Measurements from ENCODE around the gene DSN1. TPM values are rescaled to one million over a fixed set of nuclear protein-coding genes. Genes with fewer than 3 reads are reported as not detected.
A peak's percentile ranks its signal among the peaks of the same experiment; 100 is the strongest.

The DSN1 gene
- total RNA-seq, 2 experiments from 2014 or later: 32.2 to 32.4 TPM

DNA sequence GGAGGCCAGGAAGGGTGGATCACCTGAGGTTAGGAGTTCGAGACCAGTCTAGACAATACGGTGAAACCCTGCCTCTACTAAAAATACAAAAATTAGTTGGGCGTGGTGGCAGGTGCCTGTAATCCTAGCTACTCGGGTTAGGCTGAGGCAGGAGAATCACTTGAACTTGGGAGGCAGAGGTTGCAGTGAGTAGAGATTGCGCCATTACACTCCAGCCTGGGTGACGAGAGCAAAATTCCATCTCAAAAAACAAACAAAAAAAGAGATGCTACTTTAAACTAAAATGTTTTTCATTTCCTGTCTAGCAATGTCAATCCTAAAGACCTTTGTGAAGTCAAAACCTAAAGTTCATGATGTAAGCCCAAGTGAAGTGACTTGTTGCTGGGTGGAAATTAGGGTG lies 12.9 kb downstream of the DSN1 start:
- Mint-ChIP-seq H3K27me3 (no peaks in the 10 kb centered on the region), H3K9me3 (no peaks in the 10 kb centered on the region), H3K4me1 (peaks cover 7% of the 10 kb centered on the region), H3K36me3 (peaks cover 22% of the 10 kb centered on the region), H3K27ac (peak overlapping the region; percentile 8), H3K4me3 (no peak overlapping the region)
- ATAC-seq (ENCODE audit: low read depth) (no peak), DNase-seq (no peak)
- POLR2A ChIA-PET: no interaction called here

DNA sequence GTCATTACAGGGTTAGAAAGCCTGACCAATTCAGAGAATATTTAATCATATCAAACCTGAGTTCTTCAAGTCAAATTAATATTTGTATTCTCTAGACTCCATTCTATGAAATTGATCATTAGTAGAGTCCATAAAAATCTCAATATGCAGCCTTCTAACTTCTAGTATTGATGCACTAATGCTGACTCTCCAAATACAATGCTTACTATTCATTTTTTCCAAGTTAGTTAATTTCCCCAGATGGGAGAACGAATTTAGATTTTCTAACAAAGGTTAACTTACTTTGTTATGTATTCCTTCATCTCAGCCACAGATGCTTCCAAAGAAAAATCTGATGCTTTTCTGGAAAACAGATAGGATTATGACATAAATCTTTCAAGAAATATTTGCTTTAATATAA lies 15.3 kb downstream of the DSN1 start:
- H3K4me1 Mint-ChIP-seq: peaks cover 9% of the 10 kb centered on the region
- ATAC-seq (ENCODE audit: low read depth) (no peak), DNase-seq (no peak)
- POLR2A ChIA-PET: no interaction called here
- no peaks in the 10 kb centered on the region for H3K27me3 Mint-ChIP-seq
- no peak overlapping the region for H3K27ac Mint-ChIP-seq
- H3K4me3 Mint-ChIP-seq: no peak overlapping the region
- peaks cover 24% of the 10 kb centered on the region for H3K36me3 Mint-ChIP-seq
- H3K9me3 Mint-ChIP-seq: no peaks in the 10 kb centered on the region

DNA sequence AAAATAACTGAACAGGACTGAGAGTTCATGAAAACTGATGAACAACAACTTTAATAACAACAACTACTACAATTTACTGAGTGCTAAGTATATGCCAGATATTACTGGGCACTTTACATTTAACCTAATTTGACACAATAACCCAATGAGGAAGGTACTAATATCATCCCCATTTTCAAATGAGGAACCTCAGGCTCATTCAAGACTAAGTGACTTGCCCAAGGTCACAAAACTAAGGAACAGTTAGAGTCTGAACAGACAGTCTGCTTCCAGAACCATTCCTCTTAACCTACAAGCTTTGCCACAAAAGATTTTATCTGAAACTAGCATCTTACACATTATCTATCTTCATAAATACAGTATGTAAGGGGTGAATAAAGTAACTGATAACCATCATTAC lies 17.1 kb downstream of the DSN1 start:
- Mint-ChIP-seq H3K4me3 (no peak overlapping the region), H3K27ac (no peak overlapping the region), H3K9me3 (no peaks in the 10 kb centered on the region), H3K27me3 (no peaks in the 10 kb centered on the region), H3K4me1 (peaks cover 9% of the 10 kb centered on the region), H3K36me3 (peaks cover 31% of the 10 kb centered on the region)
- POLR2A ChIA-PET: no interaction called here
- DNase-seq: no peak
- no peak for ATAC-seq (ENCODE audit: low read depth)

DNA sequence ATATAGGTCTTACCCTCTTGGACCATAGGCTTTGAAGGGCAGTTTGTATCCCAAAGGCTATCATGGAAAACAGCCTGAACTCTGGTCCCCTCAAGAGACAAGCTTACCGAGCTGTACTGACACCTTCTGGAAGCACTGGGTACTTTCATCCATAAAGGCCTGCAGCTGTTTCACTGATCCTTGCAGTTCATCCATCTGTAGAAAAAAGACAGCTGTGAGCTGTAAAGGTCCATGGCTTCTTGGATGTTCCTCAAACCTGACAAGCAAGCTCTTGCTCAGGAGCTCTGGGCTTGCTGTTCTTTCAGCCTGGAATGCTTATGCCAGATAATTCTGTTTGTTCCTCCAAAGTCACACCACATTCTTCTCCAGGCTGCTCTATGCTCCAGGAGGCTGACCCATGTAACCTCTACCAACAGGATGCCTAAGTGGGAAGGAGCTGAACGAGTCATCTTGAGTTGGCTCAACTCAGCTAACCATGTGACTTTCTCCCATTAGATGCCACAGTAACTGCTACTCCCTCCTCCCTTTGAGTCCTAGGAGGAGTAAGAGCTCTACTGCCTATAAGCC lies 18.8 kb downstream of the DSN1 start:
- POLR2A ChIA-PET: interaction anchor here (0.8 to 1.7 kb wide), 4 partner anchors 109 to 145 kb away, joined by 3 to 8 read pairs (median 3); no protein-coding TSS in a partner anchor
- H3K4me1 Mint-ChIP-seq: peaks cover 7% of the 10 kb centered on the region
- H3K36me3 Mint-ChIP-seq: peaks cover 33% of the 10 kb centered on the region
- ATAC-seq (ENCODE audit: low read depth) (peak; percentile 68), DNase-seq (peak; percentile 16)
- H3K27me3 Mint-ChIP-seq: no peaks in the 10 kb centered on the region
- H3K27ac Mint-ChIP-seq: no peak overlapping the region
- no peaks in the 10 kb centered on the region for H3K9me3 Mint-ChIP-seq
- no peak overlapping the region for H3K4me3 Mint-ChIP-seq

DNA sequence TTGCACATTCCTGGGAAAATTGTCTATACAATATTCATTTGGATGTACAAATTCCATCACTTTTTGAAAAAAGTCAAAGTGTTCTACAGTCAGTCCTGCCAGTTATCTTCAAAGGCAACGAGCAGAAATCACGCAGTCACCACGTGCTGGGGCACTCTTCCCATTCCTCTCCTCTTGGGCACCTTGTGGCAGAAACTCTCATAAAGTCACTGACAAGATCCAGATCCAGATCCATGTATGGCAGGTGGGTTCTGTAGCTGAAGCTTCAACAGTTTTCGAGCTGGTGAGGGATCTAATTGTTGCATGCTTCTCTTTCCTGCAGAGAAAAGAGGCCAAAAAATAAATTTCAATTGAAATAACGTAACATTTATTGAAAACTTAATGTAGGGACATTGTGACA lies 21.0 kb downstream of the DSN1 start:
- no peak overlapping the region for H3K27ac Mint-ChIP-seq
- H3K4me1 Mint-ChIP-seq: peaks cover 4% of the 10 kb centered on the region
- no peaks in the 10 kb centered on the region for H3K27me3 Mint-ChIP-seq
- no peak overlapping the region for H3K4me3 Mint-ChIP-seq
- no peaks in the 10 kb centered on the region for H3K9me3 Mint-ChIP-seq
- H3K36me3 Mint-ChIP-seq: peaks cover 32% of the 10 kb centered on the region
- POLR2A ChIA-PET: no interaction called here
- DNase-seq (no peak), ATAC-seq (ENCODE audit: low read depth) (no peak)

DNA sequence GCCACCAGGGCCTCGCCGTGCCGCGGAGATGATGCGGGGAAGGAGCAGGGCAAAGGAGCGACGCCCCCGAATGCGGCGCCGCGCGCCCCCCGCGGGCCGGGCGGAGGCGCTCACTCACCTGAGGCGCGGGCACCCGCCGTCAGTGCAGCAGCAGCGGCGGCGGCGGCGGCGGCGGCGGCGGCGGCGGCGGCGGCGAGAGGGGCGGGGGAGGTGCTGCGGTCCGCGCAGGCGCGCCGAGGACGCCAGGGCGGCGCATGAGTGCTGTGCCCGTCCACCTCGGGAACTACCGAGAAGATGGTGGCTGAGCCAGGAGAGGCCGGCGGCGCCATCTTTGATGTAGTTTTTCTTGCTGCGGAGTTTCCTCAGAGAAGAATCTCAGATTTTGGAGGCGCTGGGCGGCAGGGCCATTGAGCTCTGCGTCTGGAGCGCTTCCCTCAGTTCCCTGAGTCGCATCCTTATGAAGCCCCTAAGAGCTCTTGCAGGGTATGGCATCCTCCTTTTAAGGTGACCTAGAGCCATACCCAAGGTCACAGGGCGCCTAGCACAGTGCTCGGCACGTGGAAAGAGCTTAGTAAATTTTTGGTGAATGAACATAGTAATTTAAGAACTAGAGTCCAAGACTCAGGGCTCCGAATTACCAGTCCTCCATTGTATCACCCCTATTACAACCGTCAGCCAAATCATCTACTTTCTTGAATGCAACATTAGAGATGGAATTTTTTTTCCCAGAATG lies 27.5 kb downstream of the DSN1 start, which contains the start of gene NDRG3:
NDRG3 (minus strand) TSS at position 164 of the 733 bp plus-strand sequence. CDS start 24,355 bp downstream, outside the sequence.
- H3K4me1 Mint-ChIP-seq: peaks cover 20% of the 10 kb centered on the region
- H3K36me3 Mint-ChIP-seq: peaks cover 10% of the 10 kb centered on the region
- POLR2A ChIA-PET: interaction anchor here (0.5 to 2.6 kb wide), 9 partner anchors 10 to 951 kb away, joined by 3 to 19 read pairs (median 4); no protein-coding TSS in a partner anchor
- no peaks in the 10 kb centered on the region for H3K9me3 Mint-ChIP-seq
- H3K4me3 Mint-ChIP-seq: peak within 1 kb of the TSS; percentile 93
- DNase-seq: peak; percentile 92
- H3K27me3 Mint-ChIP-seq: no peaks in the 10 kb centered on the region
- ATAC-seq (ENCODE audit: low read depth): peak; percentile 100
- peak within 1 kb of the TSS; percentile 88 for H3K27ac Mint-ChIP-seq

DNA sequence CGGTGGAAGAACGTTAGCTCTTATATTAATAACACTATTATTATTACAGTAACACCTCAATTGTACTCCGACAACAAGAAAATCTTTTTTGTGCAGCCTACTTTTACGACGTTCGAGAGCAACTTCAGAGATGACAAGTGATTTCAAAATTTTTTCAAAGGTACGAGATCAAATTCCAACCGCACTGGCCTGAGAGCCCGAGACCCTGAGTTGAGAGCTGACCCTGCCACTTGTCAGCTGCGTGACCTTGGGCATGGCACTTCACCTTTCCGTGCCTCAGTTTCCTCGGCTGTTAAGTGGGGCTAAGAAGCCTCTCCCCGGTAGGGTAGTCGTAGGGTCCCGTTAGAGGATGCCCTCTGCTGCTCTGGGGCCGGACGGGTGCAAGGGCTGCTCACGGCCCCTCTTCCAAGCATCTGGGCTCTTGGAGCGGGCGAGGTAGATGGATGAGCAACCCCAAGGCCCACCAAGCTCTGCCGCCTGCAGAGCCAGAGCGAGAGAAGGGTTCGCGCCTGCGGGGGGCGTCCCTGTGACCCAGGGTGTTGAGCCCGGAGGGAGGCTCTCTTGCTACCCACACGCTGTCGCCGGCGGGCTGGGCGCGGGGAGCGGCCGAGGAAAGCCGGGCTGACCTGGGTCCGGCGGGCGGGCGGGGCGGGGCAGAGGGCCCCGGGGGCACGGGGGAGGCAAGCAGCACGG lies 28.2 kb downstream of the DSN1 start:
- Mint-ChIP-seq H3K36me3 (peaks cover 4% of the 10 kb centered on the region), H3K27me3 (no peaks in the 10 kb centered on the region), H3K4me1 (peaks cover 20% of the 10 kb centered on the region), H3K27ac (peak overlapping the region; percentile 88), H3K4me3 (peak overlapping the region; percentile 93), H3K9me3 (no peaks in the 10 kb centered on the region)
- POLR2A ChIA-PET: interaction anchor here (0.6 to 2.6 kb wide), 7 partner anchors 9 to 138 kb away, joined by 3 to 19 read pairs (median 6); no protein-coding TSS in a partner anchor
- no peak for ATAC-seq (ENCODE audit: low read depth)
- DNase-seq: no peak

DNA sequence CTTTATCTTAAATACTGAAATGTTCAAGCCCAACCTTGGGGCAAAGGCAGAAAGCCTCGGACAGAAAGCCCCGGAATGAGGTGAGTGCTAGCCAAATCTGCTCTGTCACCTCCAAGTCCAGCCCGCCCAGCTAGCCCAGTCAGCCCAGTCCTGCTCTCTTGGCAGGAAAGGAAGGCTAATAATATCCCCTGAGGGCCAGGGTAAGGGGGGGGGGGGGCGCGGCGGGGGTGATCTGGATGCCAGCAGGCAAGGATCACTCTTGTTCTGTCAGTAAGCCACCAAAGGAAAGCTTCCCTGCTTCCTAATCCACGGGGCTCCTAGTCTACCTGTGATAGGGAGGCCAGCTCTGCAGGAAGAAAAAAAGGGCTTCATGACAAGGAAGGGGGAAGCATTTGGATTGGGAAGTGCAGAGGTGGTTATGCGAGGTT lies 28.8 kb downstream of the DSN1 start:
- H3K36me3 Mint-ChIP-seq: peaks cover 4% of the 10 kb centered on the region

DNA sequence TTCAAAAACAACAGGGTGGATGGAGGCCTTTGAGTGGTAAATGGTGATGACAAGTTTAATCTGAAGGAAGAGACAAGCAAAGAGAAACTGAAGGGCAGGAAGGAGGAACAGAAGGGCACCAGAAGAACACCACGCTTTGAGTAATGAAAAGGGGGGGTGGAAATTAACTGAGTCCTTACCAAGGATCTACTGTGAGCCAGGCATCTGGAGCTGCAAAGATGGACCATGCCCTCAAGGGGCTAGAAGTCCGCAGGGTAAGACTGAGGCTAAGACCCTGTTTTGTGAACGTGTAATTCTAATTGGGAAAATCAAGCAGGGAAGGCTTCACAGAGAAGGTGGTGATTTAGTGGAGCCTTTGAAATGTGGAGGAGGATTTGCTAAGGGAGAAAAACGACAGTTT lies 29.3 kb downstream of the DSN1 start:
- POLR2A ChIA-PET: interaction anchor here (0.9 to 2.6 kb wide), 2 partner anchors 11 to 19 kb away, joined by 6 to 19 read pairs; no protein-coding TSS in a partner anchor
- Mint-ChIP-seq H3K27me3 (no peaks in the 10 kb centered on the region), H3K9me3 (no peaks in the 10 kb centered on the region), H3K36me3 (no peaks in the 10 kb centered on the region), H3K4me1 (peaks cover 20% of the 10 kb centered on the region), H3K4me3 (peak overlapping the region; percentile 93), H3K27ac (peak overlapping the region; percentile 65)
- no peak for ATAC-seq (ENCODE audit: low read depth)
- no peak for DNase-seq

More for the DNA sequence above, 28.8 kb downstream of the DSN1 start:
- no peak for DNase-seq
- no peaks in the 10 kb centered on the region for H3K27me3 Mint-ChIP-seq
- H3K27ac Mint-ChIP-seq: no peak overlapping the region
- H3K4me3 Mint-ChIP-seq: peak overlapping the region; percentile 93
- H3K4me1 Mint-ChIP-seq: peaks cover 20% of the 10 kb centered on the region
- ATAC-seq (ENCODE audit: low read depth): no peak
- H3K9me3 Mint-ChIP-seq: no peaks in the 10 kb centered on the region
- POLR2A ChIA-PET: interaction anchor here (0.7 to 2.6 kb wide), 4 partner anchors 9 to 138 kb away, joined by 5 to 19 read pairs (median 7); no protein-coding TSS in a partner anchor

DNA sequence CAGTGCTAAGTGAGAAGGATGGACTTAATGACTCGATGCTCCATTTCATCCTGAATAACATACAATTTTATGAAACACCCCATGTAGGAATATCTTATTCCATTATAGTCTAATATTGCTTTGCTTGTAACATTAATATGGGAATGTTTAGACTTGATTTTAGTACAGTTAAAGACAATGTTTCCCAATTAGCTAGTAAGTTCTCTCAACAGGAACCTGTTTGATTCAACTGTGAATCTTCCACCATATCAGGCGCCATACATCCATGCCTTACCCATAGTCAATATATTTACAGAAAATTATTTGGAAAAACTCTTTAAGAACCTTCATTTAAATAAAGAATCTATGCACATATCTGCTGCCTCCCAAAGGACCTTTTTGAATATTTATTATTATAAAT lies 31.0 kb downstream of the DSN1 start:
- Mint-ChIP-seq H3K36me3 (no peaks in the 10 kb centered on the region), H3K27me3 (no peaks in the 10 kb centered on the region), H3K4me3 (no peak overlapping the region), H3K4me1 (peaks cover 20% of the 10 kb centered on the region), H3K27ac (no peak overlapping the region), H3K9me3 (no peaks in the 10 kb centered on the region)
- DNase-seq (no peak), ATAC-seq (ENCODE audit: low read depth) (no peak)
- POLR2A ChIA-PET: no interaction called here

DNA sequence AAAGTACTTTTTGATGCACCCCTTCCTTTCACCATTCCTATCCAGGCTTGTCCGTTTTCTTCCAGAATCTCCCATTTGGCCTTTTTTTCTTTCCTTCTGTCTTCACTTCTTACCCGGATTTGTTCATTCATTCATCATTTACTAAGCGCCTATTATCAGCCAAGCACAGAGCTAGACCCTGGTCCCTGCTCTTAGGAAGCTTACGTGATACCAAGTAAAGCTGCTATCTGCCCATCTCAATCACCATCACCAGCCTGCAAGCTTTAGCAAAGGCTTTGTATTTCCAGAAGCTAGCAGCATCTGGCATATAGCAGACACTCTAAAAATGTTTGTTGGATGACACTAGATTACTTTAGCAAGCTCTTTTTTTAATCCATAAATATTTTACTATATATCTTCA lies 32.5 kb downstream of the DSN1 start:
- Mint-ChIP-seq H3K9me3 (no peaks in the 10 kb centered on the region), H3K36me3 (no peaks in the 10 kb centered on the region), H3K4me3 (no peak overlapping the region), H3K27ac (no peak overlapping the region), H3K27me3 (no peaks in the 10 kb centered on the region), H3K4me1 (peaks cover 17% of the 10 kb centered on the region)
- ATAC-seq (ENCODE audit: low read depth): no peak
- POLR2A ChIA-PET: interaction anchor here (0.5 kb wide), 1 partner anchor 130 kb away, joined by 4 read pairs; no protein-coding TSS in a partner anchor
- DNase-seq: no peak

DNA sequence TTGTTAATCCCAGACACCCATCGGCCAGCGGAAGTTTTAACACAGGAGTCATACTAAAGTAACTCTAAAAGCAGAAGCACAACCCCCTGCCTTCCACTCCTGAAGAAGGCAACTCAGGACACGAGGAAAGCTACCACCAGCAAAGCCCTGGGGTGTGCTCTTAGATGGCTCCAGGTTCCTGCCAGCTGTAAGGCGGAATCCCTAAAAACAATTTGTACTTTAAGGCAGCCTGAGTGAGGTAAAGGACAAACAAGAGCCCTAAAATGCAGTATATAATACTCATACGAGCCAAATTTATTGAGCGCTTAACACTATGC lies 36.4 kb downstream of the DSN1 start:
- peaks cover 33% of the 10 kb centered on the region for H3K4me1 Mint-ChIP-seq
- POLR2A ChIA-PET: interaction anchor here (0.6 kb wide), 1 partner anchor 12 kb away, joined by 3 read pairs; no protein-coding TSS in a partner anchor

DNA sequence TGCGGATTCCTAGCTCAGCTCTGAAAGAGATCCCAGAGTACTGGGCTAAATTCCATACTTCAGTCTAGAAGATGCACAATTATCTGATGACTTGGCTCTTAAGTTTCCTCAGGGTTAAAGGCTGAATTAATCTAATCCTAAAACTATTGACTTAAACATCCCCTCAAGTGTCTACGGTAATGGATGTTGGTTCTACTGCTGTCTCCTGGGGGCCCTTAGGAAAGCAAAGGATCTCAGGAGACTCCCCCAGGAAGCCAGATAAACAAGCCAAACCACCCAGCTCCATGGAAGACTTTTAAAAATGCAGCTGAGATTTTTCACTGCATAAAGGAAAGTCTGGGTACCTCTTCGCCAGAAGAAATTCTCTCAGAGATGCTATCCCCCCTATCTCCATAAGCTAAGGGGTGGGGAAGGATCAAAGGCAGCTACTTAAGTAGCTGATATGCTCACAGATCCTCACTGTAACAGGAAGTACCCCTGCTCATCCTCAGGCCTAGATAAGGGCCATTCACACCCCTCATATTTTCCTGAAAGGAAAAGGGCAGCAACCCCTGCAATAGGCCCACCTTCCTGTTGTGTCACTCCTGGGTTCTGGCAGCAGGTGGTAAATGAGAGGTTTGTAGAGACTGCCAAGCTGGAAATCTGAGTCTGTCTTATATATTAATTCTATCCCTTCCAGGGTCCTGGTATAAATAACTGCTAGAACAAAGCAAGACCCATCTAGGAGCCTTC lies 36.9 kb downstream of the DSN1 start:
- no peak for DNase-seq
- Mint-ChIP-seq H3K27me3 (no peaks in the 10 kb centered on the region), H3K36me3 (no peaks in the 10 kb centered on the region), H3K27ac (peak overlapping the region; percentile 43), H3K4me1 (peaks cover 31% of the 10 kb centered on the region), H3K9me3 (no peaks in the 10 kb centered on the region), H3K4me3 (no peak overlapping the region)
- ATAC-seq (ENCODE audit: low read depth): no peak
- POLR2A ChIA-PET: interaction anchor here (0.6 to 5.0 kb wide), 6 partner anchors 9 to 783 kb away, joined by 3 to 39 read pairs (median 3); partner anchors contain the start of genes NDRG3, SCAND1, SLA2 and TGIF2

More for the DNA sequence above, 36.4 kb downstream of the DSN1 start:
- H3K36me3 Mint-ChIP-seq: no peaks in the 10 kb centered on the region
- H3K4me3 Mint-ChIP-seq: no peak overlapping the region
- no peaks in the 10 kb centered on the region for H3K9me3 Mint-ChIP-seq
- H3K27ac Mint-ChIP-seq: no peak overlapping the region
- no peaks in the 10 kb centered on the region for H3K27me3 Mint-ChIP-seq
- DNase-seq (no peak), ATAC-seq (ENCODE audit: low read depth) (no peak)

All from activated naive CD8-positive, alpha-beta T cell treated with anti-CD3 and anti-CD28 coated beads, Interleukin-2, amount 10 ng/mL, durations not matched to agents 7 days and 5 days (primary cell).